OCI-LY3 (cell line): Measurements from ENCODE around the gene OR6C2.
"Not testable (repeated sequence)": the region's sequence is repeated elsewhere in the genome, so short reads cannot be mapped to it uniquely, and the experiment has no call there.

Experiments used
- H2AFZ ChIP-seq: fragments of 200-600, 300-600 bp; shearing (Covaris generic); 2 replicates; pipeline ENCODE4 v1.6.0; 2014; ENCODE audit warnings: antibody characterized with exemption, low read depth, low read length
- H3K27ac ChIP-seq: fragments of 200-600, 300-600 bp; sonication (generic); 2 replicates; pipeline ENCODE4 v1.5.1; 2014; ENCODE audit warnings: mild to moderate bottlenecking, low read length, moderate library complexity, mixed read lengths
- H3K27me3 ChIP-seq: fragments of 200-600, 300-600 bp; sonication (generic); 2 replicates; pipeline ENCODE4 v1.6.1; 2014; ENCODE audit warnings: low read depth, low read length, mixed read lengths
- H3K36me3 ChIP-seq: fragments of 200-600, 300-600 bp; sonication (generic); replicated peaks from 2 replicates; pipeline ENCODE3; 2014; ENCODE audit warnings: low read depth, low read length, mixed read lengths
- H3K4me1 ChIP-seq: fragments of 300-600, 200-600 bp; sonication (generic); 2 replicates; pipeline ENCODE4 v1.6.1; 2014; ENCODE audit warnings: low read length, mixed read lengths
- H3K4me2 ChIP-seq: fragments of 200-600, 300-600 bp; sonication (generic); 2 replicates; pipeline ENCODE4 v1.6.1; 2014; ENCODE audit warnings: low read length, mixed read lengths
- H3K4me3 ChIP-seq: fragments of 300-600, 200-600 bp; sonication (generic); 2 replicates; pipeline ENCODE4 v1.5.1; 2014; ENCODE audit warnings: antibody characterized with exemption, mild to moderate bottlenecking, low read length, moderate library complexity
- H3K79me2 ChIP-seq: fragments of 300-600, 200-600 bp; shearing (Covaris generic); 2 replicates; pipeline ENCODE4 v1.6.1; 2014; ENCODE audit warnings: mild to moderate bottlenecking, low read length, mixed read lengths
- H3K9ac ChIP-seq: fragments of 300-600, 200-600 bp; shearing (Covaris generic); 2 replicates; pipeline ENCODE4 v1.6.0; 2014; ENCODE audit warnings: mild to moderate bottlenecking, low read length, moderate library complexity
- H3K9me3 ChIP-seq: fragments of 200-600, 300-600 bp; shearing (Covaris generic); 2 replicates; pipeline ENCODE4 v1.6.1; 2014; ENCODE audit warnings: low read length, mixed read lengths; ENCODE audit not compliant: insufficient read depth
- H4K20me1 ChIP-seq: fragments of 200-600, 300-600 bp; sonication (generic); 2 replicates; pipeline ENCODE4 v1.6.1; 2016; ENCODE audit warnings: low read length, mixed read lengths; ENCODE audit not compliant: insufficient read depth
- EZH2phosphoT487 ChIP-seq: fragments of 200-600 bp; shearing (Covaris generic); IDR thresholded peaks from 2 replicates; pipeline ENCODE4 v1.6.1; 2018; ENCODE audit warnings: antibody characterized with exemption, mixed run types, low read depth
- TF ChIP-seq, protein P1 (sequence below): fragments of 200-600, 300-600 bp; sonication (generic); IDR thresholded peaks from 2 replicates; pipeline ENCODE4 v1.5.1; 2014; ENCODE audit warnings: antibody characterized with exemption, low read length, low read depth

OR6C2 gene

DNA sequence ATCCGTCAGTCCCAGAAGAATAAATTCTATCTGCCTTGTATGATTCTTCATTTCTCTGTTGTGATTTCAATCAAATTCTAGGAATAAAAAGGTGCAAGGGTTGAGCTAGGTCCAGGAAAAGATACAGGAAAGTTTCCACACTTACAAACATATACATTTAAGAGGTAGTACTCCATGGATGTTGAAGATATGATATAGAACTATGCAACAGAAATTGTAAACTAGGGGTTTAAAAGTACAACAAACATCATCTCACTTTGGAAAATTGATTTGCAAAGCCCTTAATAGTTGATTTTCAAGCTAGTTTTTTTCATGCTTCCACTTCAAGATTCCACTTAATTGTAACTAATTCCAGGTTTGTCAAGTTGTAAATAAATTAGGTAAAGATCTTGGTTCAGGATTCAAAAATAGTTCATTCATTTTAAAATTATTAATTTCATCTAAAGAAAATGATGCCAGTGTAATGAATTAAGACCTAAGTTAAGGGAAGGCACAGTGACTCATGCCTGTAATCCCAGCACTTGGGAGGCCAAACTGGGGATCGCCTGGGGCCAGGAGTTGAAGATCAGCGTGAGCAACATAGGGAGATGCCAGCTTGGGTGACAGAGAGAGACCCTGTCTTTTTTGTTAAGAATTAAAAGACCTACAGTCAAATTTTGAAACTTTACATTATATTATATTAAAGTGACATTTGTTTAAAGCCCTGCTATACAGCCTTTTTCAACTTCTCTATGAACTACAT is 26.4 kb downstream of the OR6C2 start, which contains the start of gene OR6C70:
OR6C70 (minus strand) TSS at position 51 of the 742 bp plus-strand sequence; CDS start at position 51, 0 bp downstream.
- no peak within 1 kb of the TSS for H3K9ac ChIP-seq
- peaks cover 7% of the 10 kb centered on the region; the same call in 1 of the 2 replicates for H3K9me3 ChIP-seq
- TF ChIP-seq, protein P1, sequence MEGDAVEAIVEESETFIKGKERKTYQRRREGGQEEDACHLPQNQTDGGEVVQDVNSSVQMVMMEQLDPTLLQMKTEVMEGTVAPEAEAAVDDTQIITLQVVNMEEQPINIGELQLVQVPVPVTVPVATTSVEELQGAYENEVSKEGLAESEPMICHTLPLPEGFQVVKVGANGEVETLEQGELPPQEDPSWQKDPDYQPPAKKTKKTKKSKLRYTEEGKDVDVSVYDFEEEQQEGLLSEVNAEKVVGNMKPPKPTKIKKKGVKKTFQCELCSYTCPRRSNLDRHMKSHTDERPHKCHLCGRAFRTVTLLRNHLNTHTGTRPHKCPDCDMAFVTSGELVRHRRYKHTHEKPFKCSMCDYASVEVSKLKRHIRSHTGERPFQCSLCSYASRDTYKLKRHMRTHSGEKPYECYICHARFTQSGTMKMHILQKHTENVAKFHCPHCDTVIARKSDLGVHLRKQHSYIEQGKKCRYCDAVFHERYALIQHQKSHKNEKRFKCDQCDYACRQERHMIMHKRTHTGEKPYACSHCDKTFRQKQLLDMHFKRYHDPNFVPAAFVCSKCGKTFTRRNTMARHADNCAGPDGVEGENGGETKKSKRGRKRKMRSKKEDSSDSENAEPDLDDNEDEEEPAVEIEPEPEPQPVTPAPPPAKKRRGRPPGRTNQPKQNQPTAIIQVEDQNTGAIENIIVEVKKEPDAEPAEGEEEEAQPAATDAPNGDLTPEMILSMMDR, result no peak
- no peak for TF ChIP-seq EZH2phosphoT487
- H3K36me3 ChIP-seq, result peaks cover 5% of the 10 kb centered on the region
- no peak within 1 kb of the TSS for H3K4me2 ChIP-seq
- no peak within 1 kb of the TSS for H3K4me3 ChIP-seq
- H3K27ac ChIP-seq, result no peak within 1 kb of the TSS
- H3K79me2 ChIP-seq, result no peaks in the 10 kb centered on the region
- H3K27me3 ChIP-seq, result peaks cover 27% of the 10 kb centered on the region
- H2AFZ ChIP-seq, result no peak within 1 kb of the TSS
- H3K4me1 ChIP-seq, result peaks cover 20% of the 10 kb centered on the region
- no peaks in the 10 kb centered on the region for H4K20me1 ChIP-seq

DNA sequence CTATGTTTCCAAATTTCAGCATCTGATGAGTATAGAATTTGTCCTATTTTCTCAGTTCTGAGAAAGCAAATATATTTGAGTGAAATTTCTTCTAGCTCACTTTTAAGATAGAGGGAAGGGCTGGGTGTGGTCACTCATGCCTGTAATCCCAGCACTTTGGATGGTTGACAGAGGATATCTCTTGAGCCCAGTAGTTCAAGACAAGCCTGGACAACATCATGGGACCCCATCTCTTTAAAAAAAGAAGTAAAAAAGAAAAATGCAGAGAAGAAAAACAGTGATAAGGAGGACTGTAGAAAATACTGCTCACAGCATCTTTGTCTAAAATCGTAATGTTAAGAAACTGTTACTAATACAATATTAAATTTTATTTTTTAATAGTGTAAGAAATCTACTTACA is 28.4 kb downstream of the OR6C2 start:
- H3K79me2 ChIP-seq, result no peaks in the 10 kb centered on the region
- H3K36me3 ChIP-seq, result peaks cover 5% of the 10 kb centered on the region
- no peak overlapping the region for H3K9ac ChIP-seq
- no peak overlapping the region for H3K27ac ChIP-seq
- peaks cover 20% of the 10 kb centered on the region for H3K27me3 ChIP-seq
- no peak overlapping the region for H3K4me2 ChIP-seq
- no peak overlapping the region for H3K4me3 ChIP-seq
- no peaks in the 10 kb centered on the region; the same call in 1 of the 2 replicates for H3K9me3 ChIP-seq
- TF ChIP-seq EZH2phosphoT487, result no peak
- TF ChIP-seq, protein P1, result no peak
- no peak overlapping the region for H2AFZ ChIP-seq
- H3K4me1 ChIP-seq, result peaks cover 17% of the 10 kb centered on the region
- no peaks in the 10 kb centered on the region for H4K20me1 ChIP-seq

DNA sequence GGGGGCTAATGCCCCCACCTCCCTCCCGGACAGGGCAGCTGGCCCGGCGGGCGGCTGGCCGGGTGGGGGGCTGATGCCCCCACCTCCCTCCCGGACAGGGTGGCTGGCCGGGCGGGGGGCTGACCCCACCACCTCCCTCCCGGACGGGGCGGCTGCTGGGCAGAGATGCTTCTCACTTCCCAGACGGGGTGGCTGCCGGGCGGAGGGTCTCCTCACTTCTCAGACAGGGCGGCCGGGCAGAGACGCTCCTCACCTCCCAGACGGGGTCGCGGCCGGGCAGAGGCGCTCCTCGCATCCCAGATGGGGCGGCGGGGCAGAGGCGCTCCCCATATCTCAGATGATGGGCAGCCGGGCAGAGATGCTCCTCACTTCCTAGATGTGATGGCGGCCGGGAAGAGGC is 35.3 kb downstream of the OR6C2 start:
- not testable (repeated sequence) for H3K4me1 ChIP-seq, H3K27ac ChIP-seq, H3K4me2 ChIP-seq, H2AFZ ChIP-seq, H3K4me3 ChIP-seq, H3K9me3 ChIP-seq, H3K79me2 ChIP-seq, H4K20me1 ChIP-seq, H3K27me3 ChIP-seq, H3K9ac ChIP-seq, H3K36me3 ChIP-seq

DNA sequence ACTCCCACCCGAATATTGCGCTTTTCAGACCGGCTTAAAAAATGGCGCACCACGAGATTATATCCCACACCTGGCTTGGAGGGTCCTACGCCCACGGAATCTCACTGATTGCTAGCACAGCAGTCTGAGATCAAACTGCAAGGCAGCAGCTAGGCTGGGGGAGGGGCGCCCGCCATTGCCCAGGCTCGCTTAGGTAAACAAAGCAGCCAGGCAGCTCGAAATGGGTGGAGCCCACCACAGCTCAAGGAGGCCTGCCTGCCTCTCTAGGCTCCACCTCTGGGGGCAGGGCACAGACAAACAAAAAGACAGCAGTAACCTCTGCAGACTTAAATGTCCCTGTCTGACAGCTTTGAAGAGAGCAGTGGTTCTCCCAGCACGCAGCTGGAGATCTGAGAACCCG is 40.4 kb downstream of the OR6C2 start:
- not testable (repeated sequence) for H3K4me3 ChIP-seq, H3K9me3 ChIP-seq, H3K4me1 ChIP-seq, H3K27ac ChIP-seq, H2AFZ ChIP-seq, H3K27me3 ChIP-seq, H3K4me2 ChIP-seq, H3K79me2 ChIP-seq, H3K9ac ChIP-seq, H3K36me3 ChIP-seq, H4K20me1 ChIP-seq

DNA sequence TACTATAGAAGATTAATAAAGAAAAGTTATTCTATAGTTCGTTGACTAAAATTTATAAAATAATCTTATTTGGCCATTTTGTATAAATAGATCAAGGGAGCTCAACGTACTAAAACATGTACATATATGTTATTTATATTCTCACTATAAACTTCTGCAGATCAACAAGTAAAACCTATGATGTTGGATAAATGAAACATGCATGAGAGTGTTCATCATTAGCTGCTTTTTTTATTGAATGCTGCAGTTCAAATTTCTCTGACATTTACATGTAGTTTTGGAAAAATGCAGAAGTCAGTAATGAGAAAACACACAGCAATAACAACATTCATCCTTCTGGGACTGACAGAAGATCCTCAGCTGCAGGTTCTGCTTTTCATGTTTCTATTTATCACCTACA is 48.2 kb downstream of the OR6C2 start, which contains the start of gene OR6C68:
OR6C68 (plus strand) TSS at position 301 of the 400 bp plus-strand sequence; CDS start at position 301, 0 bp downstream.
- no peaks in the 10 kb centered on the region for H3K36me3 ChIP-seq
- no peak within 1 kb of the TSS for H3K9ac ChIP-seq
- H3K9me3 ChIP-seq, result no peaks in the 10 kb centered on the region
- H3K27ac ChIP-seq, result no peak within 1 kb of the TSS
- no peak within 1 kb of the TSS for H3K4me3 ChIP-seq
- no peak within 1 kb of the TSS for H3K4me2 ChIP-seq
- TF ChIP-seq, protein P1, result no peak
- TF ChIP-seq EZH2phosphoT487, result no peak
- H2AFZ ChIP-seq, result no peak within 1 kb of the TSS
- H4K20me1 ChIP-seq, result no peaks in the 10 kb centered on the region
- no peaks in the 10 kb centered on the region for H3K27me3 ChIP-seq
- no peaks in the 10 kb centered on the region for H3K79me2 ChIP-seq
- H3K4me1 ChIP-seq, result no peaks in the 10 kb centered on the region
